DMS153 (cell line): ENCODE results near the gene ENPP3.

ENCODE experiments used
- DNase-seq: peaks from one replicate; lab custom pipeline; 2025; lab: John Stamatoyannopoulos, UW

Gene ENPP3

GRCh38 chr6:131765081-131765803 lies 128.1 kb downstream of the ENPP3 start:
- no peak for DNase-seq

- no peak for DNase-seq
Measured at GRCh38 chr6:131765804-131766135, 128.7 kb downstream of the ENPP3 start.

- no peak for DNase-seq
Measured at GRCh38 chr6:131766631-131767030, 129.5 kb downstream of the ENPP3 start.

- DNase-seq: no peak
Measured at GRCh38 chr6:131768964-131769363, 131.9 kb downstream of the ENPP3 start.

GRCh38 chr6:131769385-131770141 lies 132.5 kb downstream of the ENPP3 start:
- no peak for DNase-seq

- no peak for DNase-seq
Measured at GRCh38 chr6:131770776-131771175, 133.7 kb downstream of the ENPP3 start.

- DNase-seq: no peak
Measured at GRCh38 chr6:131773284-131773950, 136.3 kb downstream of the ENPP3 start.

GRCh38 chr6:131775886-131776285 lies 138.8 kb downstream of the ENPP3 start:
- no peak for DNase-seq

- DNase-seq: no peak
Measured at GRCh38 chr6:131776985-131777384, 139.9 kb downstream of the ENPP3 start.

GRCh38 chr6:131778169-131778568 lies 141.1 kb downstream of the ENPP3 start:
- DNase-seq: no peak

GRCh38 chr6:131779304-131779703 lies 142.2 kb downstream of the ENPP3 start:
- no peak for DNase-seq

GRCh38 chr6:131780600-131780999 lies 143.5 kb downstream of the ENPP3 start:
- no peak for DNase-seq

- no peak for DNase-seq
Measured at GRCh38 chr6:131781687-131782086, 144.6 kb downstream of the ENPP3 start.

- DNase-seq: no peak
Measured at GRCh38 chr6:131782764-131783163, 145.7 kb downstream of the ENPP3 start.

GRCh38 chr6:131784561-131784960 lies 147.5 kb downstream of the ENPP3 start:
- DNase-seq: no peak

- DNase-seq: no peak
Measured at GRCh38 chr6:131787079-131787478, 150.0 kb downstream of the ENPP3 start.

GRCh38 chr6:131787766-131788712 lies 150.9 kb downstream of the ENPP3 start:
- peak; percentile 39 for DNase-seq

- no peak for DNase-seq
Measured at GRCh38 chr6:131789219-131789618, 152.1 kb downstream of the ENPP3 start.

- no peak for DNase-seq
Measured at GRCh38 chr6:131791476-131791875, 154.4 kb downstream of the ENPP3 start.

GRCh38 chr6:131792091-131792496 lies 155.0 kb downstream of the ENPP3 start:
- no peak for DNase-seq

- DNase-seq: no peak
Measured at GRCh38 chr6:131795366-131795765, 158.3 kb downstream of the ENPP3 start.
